GM10248 (cell line): ENCODE data around the gene MYO15B.

ENCODE experiments used
- CTCF ChIA-PET: fragments of 300-600 bp; sonication (Branson Sonifier 250); formaldehyde crosslinking; extraction: SDS; loops from one replicate; lab custom pipeline; 2021; ENCODE audit warnings: antibody characterized with exemption; lab: Yijun Ruan, JAX
- POLR2A ChIA-PET: fragments of 350-650 bp; sonication (Branson Sonifier 250); formaldehyde crosslinking; extraction: SDS; loops from one replicate; lab custom pipeline; 2020; ENCODE audit warnings: antibody characterized with exemption; lab: Yijun Ruan, JAX
- DNase-seq: peaks from one replicate; pipeline ENCODE4 v3.0.0; 2012; ENCODE audit errors: extremely low spot score
- CTCF ChIP-seq: IDR thresholded peaks from 2 replicates; pipeline ENCODE4 v1.5.1; 2012; ENCODE audit warnings: mild to moderate bottlenecking, low read depth; ENCODE audit errors: extremely low read depth, missing control alignments, control extremely low read depth

MYO15B gene

DNA sequence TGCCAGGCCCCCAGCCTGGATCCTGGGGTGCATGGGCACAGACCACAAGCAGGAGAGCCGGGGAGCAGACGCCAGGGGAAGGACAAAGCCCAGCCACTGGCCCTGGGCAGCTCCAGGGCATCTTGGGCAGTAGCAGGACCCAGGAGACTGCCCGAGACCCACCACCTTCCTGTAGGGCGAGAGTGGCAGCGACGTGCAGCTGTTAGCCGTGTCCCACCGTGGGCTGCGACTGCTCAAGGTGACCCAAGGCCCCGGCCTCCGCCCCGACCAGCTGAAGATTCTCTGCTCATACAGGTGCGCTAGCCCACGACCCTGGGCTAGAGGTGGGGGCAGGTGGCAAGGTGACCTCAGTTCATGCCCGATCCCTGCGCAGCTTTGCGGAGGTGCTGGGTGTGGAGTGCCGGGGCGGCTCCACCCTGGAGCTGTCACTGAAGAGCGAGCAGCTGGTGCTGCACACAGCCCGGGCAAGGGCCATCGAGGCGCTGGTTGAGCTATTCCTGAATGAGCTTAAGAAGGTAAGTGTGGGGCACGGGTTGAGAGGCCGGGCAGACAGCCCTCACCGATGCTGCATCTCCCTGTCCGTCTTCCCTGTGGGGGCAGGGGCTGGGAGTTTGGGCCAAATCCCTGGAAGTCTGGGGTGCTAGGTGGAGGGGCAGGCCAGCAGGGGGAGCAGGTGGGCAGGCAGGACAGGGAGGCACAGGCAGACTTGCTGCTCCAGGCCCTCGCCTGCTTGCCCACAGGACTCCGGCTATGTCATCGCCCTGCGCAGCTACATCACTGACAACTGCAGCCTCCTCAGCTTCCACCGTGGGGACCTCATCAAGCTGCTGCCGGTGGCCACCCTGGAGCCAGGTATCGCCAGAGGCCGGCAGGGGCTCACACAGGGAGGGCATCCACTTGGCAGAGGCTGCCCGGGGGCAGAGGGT, 32.2 kb downstream of the MYO15B start:
- TF ChIP-seq CTCF, result peak; percentile 28
- POLR2A ChIA-PET, result interaction anchor here (0.8 to 1.6 kb wide), 2 partner anchors 95 to 128 kb away, joined by 3 to 4 read pairs; no protein-coding TSS in a partner anchor
- peak; percentile 59 for DNase-seq
- CTCF ChIA-PET, result interaction anchor here (0.8 to 29.8 kb wide), 8 partner anchors 10 to 130 kb away, joined by 3 to 856 read pairs (median 10); partner anchors contain the start of gene SMIM5

GRCh38 chr17:75621489-75621888, 33.9 kb downstream of the MYO15B start:
- no peak for TF ChIP-seq CTCF
- POLR2A ChIA-PET, result interaction anchor here (0.6 to 1.0 kb wide), 2 partner anchors 140 to 159 kb away, joined by 5 to 9 read pairs; no protein-coding TSS in a partner anchor
- DNase-seq, result no peak
- CTCF ChIA-PET, result interaction anchor here (0.7 to 29.8 kb wide), 5 partner anchors 8 to 128 kb away, joined by 3 to 856 read pairs (median 82); partner anchors contain the start of gene SMIM5

- POLR2A ChIA-PET, result interaction anchor here (0.6 to 1.0 kb wide), 2 partner anchors 140 to 158 kb away, joined by 5 to 9 read pairs; no protein-coding TSS in a partner anchor
- TF ChIP-seq CTCF, result no peak
- CTCF ChIA-PET, result interaction anchor here (0.7 to 29.8 kb wide), 4 partner anchors 8 to 127 kb away, joined by 3 to 856 read pairs (median 272); partner anchors contain the start of gene SMIM5
- DNase-seq, result no peak
Observed at GRCh38 chr17:75622076-75622475, 34.5 kb downstream of the MYO15B start.

DNA sequence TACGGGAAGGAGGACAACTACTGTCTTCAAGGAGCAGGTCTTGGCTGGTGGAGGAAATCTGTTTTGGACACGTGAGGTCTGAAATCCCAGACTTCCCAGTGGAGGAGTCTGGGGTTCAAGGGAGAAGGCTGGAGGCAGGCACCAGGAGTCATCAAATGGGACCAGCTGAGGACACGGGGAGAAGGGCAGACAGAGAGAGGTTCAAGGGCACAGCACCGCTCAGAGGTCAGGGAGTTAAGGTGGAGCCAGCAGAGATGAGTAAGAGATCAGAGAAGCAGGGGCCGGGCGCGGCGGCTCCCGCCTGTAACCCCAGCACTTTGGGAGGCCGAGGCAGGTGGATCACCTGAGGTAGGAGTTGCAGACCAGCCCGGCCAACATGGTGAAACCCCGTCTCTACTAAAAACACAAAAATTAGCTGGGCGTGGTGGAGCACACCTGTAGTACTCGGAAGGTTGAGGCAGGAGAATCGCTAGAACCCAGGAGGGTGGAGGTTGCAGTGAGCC, 35.2 kb downstream of the MYO15B start:
- no peak for DNase-seq
- TF ChIP-seq CTCF, result no peak
- CTCF ChIA-PET, result interaction anchor here (1.0 to 29.8 kb wide), 6 partner anchors 11 to 127 kb away, joined by 3 to 856 read pairs (median 50); partner anchors contain the start of gene SMIM5
- POLR2A ChIA-PET, result no interaction called here

- no peak for DNase-seq
- POLR2A ChIA-PET, result no interaction called here
- no peak for TF ChIP-seq CTCF
- CTCF ChIA-PET, result interaction anchor here (1.0 to 29.8 kb wide), 6 partner anchors 11 to 126 kb away, joined by 3 to 856 read pairs (median 50); partner anchors contain the start of gene SMIM5
Observed at GRCh38 chr17:75623386-75623785, 35.8 kb downstream of the MYO15B start.

DNA sequence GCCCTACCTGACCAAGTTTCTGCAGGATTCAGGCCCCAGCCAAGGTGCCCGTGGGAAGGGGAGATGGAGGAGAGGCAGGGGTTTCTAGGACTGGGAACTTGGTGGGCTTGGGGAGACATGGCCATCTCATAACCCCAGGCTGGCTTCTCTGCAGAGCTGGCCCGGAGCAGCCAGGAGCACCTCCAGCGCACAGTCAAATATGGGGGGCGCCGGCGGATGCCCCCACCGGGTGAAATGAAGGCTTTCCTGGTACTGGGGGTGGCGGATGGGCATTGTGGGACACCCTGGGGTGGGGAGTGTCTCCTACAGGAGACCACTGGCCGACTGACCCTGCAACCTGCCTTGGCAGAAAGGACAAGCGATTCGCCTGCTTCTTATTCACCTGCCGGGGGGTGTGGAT, 36.4 kb downstream of the MYO15B start:
- ChIA-PET POLR2A (no interaction called here), CTCF (interaction anchor here (1.0 to 29.8 kb wide), 7 partner anchors 8 to 125 kb away, joined by 3 to 856 read pairs (median 19); partner anchors contain the start of gene SMIM5)
- TF ChIP-seq CTCF, result no peak
- no peak for DNase-seq
